Caco-2 (cell line): ENCODE measurements around the gene FXYD5. TPM values are rescaled to one million over a fixed set of nuclear protein-coding genes. Genes with fewer than 3 reads are reported as not detected.

ENCODE experiments used
- BruUV-seq: library from RNA; stranded (reverse); fragments of 400-500 nt; replicated peaks from 2 replicates; lab custom pipeline; 2021; lab: Mats Ljungman, UMichigan
- CTCF ChIA-PET: fragments of 300-600 bp; sonication (Branson Sonifier 250); formaldehyde crosslinking; loops from one replicate; lab custom pipeline; 2022; ENCODE audit warnings: antibody characterized with exemption; lab: Charles Lee
- POLR2A ChIA-PET: fragments of 300-600 bp; sonication (Branson Sonifier 250); formaldehyde crosslinking; loops from one replicate; lab custom pipeline; 2022; ENCODE audit warnings: antibody characterized with exemption; lab: Charles Lee
- DNase-seq, 2 experiments: peaks; one replicate each; pipeline versions ENCODE4 v3.0.0 to v3.0.0-alpha.2; 2020 to 2022
- H3K27me3 ChIP-seq: replicated peaks from 2 replicates; pipeline ENCODE4 v1.6.0; 2011; ENCODE audit warnings: low read length; ENCODE audit not compliant: control insufficient read depth, insufficient read depth
- H3K36me3 ChIP-seq: 2 replicates; pipeline ENCODE4 v1.5.1; 2011; ENCODE audit warnings: low read length; ENCODE audit not compliant: control insufficient read depth, insufficient read depth
- H3K4me1 ChIP-seq: fragments of 250-450 bp; sonication (Bioruptor Pico); 2 replicates; pipeline ENCODE4 v1.5.1; 2020; ENCODE audit warnings: mild to moderate bottlenecking
- H3K4me3 ChIP-seq: 2 replicates; pipeline ENCODE4 v1.5.1; 2011; ENCODE audit warnings: low read depth, mild to moderate bottlenecking, control low read depth, low read length
- H3K9me3 ChIP-seq: fragments of 250-450 bp; sonication (Bioruptor Pico); 2 replicates; pipeline ENCODE4 v1.5.1; 2020; ENCODE audit warnings: mild to moderate bottlenecking, moderate library complexity
- H3K27ac Mint-ChIP-seq: one replicate; pipeline ENCODE4 v1.8.0; 2022; ENCODE audit warnings: mixed read lengths; ENCODE audit not compliant: unreplicated experiment
- H3K27me3 Mint-ChIP-seq: one replicate; pipeline ENCODE4 v1.8.0; 2022; ENCODE audit warnings: mixed read lengths; ENCODE audit not compliant: insufficient read depth, unreplicated experiment
- H3K36me3 Mint-ChIP-seq: one replicate; pipeline ENCODE4 v1.8.0; 2022; ENCODE audit warnings: mild to moderate bottlenecking, mixed read lengths; ENCODE audit not compliant: insufficient read depth, unreplicated experiment
- H3K4me1 Mint-ChIP-seq: one replicate; pipeline ENCODE4 v1.8.0; 2022; ENCODE audit warnings: low read depth, mixed read lengths; ENCODE audit not compliant: unreplicated experiment
- H3K4me3 Mint-ChIP-seq: one replicate; pipeline ENCODE4 v1.8.0; 2022; ENCODE audit warnings: mild to moderate bottlenecking, moderate library complexity, mixed read lengths; ENCODE audit not compliant: unreplicated experiment
- H3K9me3 Mint-ChIP-seq: one replicate; pipeline ENCODE4 v1.8.0; 2022; ENCODE audit warnings: mixed read lengths; ENCODE audit not compliant: unreplicated experiment
- intact Hi-C: fragments of 100-400 bp; cut with micrococcal nuclease; formaldehyde crosslinking; loops from one replicate; pipeline ENCODE4 v1.10.0; 2022; ENCODE audit not compliant: unreplicated experiment
- total RNA-seq: library from RNA; stranded (reverse); gene quantifications from 2 replicates; pipeline ENCODE4 v1.2.3, GENCODE V29; 2022
- TF ChIP-seq, protein P1 (sequence below), 2 experiments: fragments of 200-600 bp in 1 of 2; IDR thresholded peaks; 1 replicate in 1 of 2; 2 replicates in 1 of 2; pipeline versions ENCODE4 v1.5.1 to v1.8.0; 2011 to 2022; ENCODE audit warnings: antibody characterized with exemption in 1 of 2, control low read depth in 1 of 2, inconsistent platforms in 1 of 2, low read depth in 1 of 2, low read length in 1 of 2, mild to moderate bottlenecking in 1 of 2, moderate library complexity in 1 of 2; ENCODE audit not compliant: insufficient read depth in 1 of 2, severe bottlenecking in 1 of 2, unreplicated experiment in 1 of 2

FXYD5 gene
- total RNA-seq, 1 experiment from 2014 or later, result 20.4 TPM

DNA sequence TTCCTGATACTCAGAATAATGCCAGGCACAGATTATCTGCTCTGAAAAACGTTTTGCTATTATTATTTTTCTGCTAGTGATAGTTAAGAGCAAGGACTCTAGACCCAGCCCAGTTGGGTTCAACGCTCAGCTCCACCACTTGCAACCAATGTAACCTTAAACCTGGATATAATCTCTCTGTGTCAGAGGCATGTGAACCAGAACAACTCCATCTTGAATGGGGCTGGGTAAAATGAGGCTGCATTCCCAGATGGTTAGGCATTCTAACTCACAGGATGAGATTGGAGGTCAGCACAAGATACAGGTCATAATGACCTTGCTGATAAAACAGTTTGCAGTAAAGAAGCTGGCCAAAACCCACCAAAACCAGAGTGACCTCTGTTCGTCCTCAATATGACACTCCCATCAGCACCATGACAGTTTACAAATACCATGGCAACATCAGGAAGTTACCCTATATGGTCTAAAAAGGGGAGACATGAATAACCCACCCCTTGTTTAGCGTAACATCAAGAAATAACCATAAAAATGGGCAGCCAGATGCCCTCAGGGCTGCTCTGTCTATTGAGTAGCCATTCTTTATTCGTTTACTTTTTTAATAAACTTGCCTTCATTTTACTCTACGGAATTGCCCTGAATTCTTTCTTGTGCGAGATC is 60.4 kb downstream of the FXYD5 start:
- BruUV-seq, result no TSS peak
- H3K9me3 ChIP-seq, result peaks cover 14% of the 10 kb centered on the region; the same call in 1 of the 2 replicates
- H3K4me3 ChIP-seq, result no peak overlapping the region
- intact Hi-C loops, result no loop called here
- Mint-ChIP-seq H3K4me1 (peaks cover 7% of the 10 kb centered on the region), H3K9me3 (peaks cover 19% of the 10 kb centered on the region), H3K27me3 (no peaks in the 10 kb centered on the region), H3K4me3 (no peak overlapping the region), H3K27ac (no peak overlapping the region), H3K36me3 (no peaks in the 10 kb centered on the region)
- POLR2A ChIA-PET, result no interaction called here
- TF ChIP-seq, protein P1, sequence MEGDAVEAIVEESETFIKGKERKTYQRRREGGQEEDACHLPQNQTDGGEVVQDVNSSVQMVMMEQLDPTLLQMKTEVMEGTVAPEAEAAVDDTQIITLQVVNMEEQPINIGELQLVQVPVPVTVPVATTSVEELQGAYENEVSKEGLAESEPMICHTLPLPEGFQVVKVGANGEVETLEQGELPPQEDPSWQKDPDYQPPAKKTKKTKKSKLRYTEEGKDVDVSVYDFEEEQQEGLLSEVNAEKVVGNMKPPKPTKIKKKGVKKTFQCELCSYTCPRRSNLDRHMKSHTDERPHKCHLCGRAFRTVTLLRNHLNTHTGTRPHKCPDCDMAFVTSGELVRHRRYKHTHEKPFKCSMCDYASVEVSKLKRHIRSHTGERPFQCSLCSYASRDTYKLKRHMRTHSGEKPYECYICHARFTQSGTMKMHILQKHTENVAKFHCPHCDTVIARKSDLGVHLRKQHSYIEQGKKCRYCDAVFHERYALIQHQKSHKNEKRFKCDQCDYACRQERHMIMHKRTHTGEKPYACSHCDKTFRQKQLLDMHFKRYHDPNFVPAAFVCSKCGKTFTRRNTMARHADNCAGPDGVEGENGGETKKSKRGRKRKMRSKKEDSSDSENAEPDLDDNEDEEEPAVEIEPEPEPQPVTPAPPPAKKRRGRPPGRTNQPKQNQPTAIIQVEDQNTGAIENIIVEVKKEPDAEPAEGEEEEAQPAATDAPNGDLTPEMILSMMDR (IDR thresholded peaks at IDR 0.05; ENCODE audit: insufficient read depth in 1 of 2, low read depth in 1 of 2, low read length in 1 of 2, severe bottlenecking in 1 of 2, unreplicated experiment in 1 of 2), result no peak
- no peak for DNase-seq
- CTCF ChIA-PET, result no interaction called here
- H3K36me3 ChIP-seq, result no peaks in the 10 kb centered on the region
- no peaks in the 10 kb centered on the region; the same call in 1 of the 2 replicates for H3K27me3 ChIP-seq
- H3K4me1 ChIP-seq, result peaks cover 2% of the 10 kb centered on the region

DNA sequence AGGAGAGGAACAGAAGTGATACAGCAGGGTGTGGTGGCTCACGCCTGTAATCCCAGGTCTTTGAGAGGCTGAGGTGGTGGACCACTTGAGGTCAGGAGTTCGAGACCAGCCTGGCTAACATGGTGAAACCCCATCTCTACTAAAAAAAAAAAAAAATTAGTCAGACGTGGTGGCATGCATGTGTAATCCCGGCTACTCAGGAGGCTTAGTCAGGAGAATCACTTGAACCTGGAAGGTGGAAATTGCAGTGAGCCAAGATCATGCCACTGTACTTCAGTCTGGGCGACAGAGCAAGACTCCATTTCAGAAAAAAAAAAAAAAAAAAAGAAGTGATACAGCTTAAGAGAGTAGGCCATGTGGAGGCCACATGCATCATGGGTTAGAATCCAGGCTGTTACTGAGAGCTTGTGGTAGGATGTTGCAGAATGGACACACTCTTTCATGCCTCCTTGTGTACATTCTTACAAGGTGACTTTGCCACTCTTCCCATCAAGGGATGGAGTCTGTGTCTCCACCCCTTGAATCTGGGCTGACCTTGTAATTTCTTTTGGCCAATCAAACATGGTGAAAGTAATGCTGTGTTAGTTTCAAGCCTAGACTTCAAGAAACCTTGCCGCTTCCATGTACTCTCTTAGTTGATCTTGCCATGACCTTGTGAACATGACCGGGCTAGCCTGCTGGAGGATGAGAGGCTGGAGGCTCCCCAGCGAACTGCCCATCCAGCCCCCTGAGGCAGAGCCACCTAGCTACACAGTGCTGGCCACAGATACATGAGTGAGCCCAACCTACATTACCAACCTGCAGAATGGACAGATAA is 61.7 kb downstream of the FXYD5 start:
- H3K27ac Mint-ChIP-seq, result no peak overlapping the region
- no peak overlapping the region for H3K4me3 ChIP-seq
- TF ChIP-seq, protein P1 (IDR thresholded peaks at IDR 0.05; ENCODE audit: insufficient read depth in 1 of 2, low read depth in 1 of 2, low read length in 1 of 2, severe bottlenecking in 1 of 2, unreplicated experiment in 1 of 2), result no peak
- H3K36me3 Mint-ChIP-seq, result no peaks in the 10 kb centered on the region
- no peak for DNase-seq
- intact Hi-C loops, result no loop called here
- peaks cover 20% of the 10 kb centered on the region for H3K9me3 Mint-ChIP-seq
- no peaks in the 10 kb centered on the region for H3K36me3 ChIP-seq
- H3K27me3 ChIP-seq, result no peaks in the 10 kb centered on the region; the same call in 1 of the 2 replicates
- peaks cover 16% of the 10 kb centered on the region for H3K4me1 Mint-ChIP-seq
- no peaks in the 10 kb centered on the region for H3K27me3 Mint-ChIP-seq
- no peak overlapping the region for H3K4me3 Mint-ChIP-seq
- ChIA-PET CTCF (no interaction called here), POLR2A (no interaction called here)
- peaks cover 16% of the 10 kb centered on the region; the same call in 1 of the 2 replicates for H3K9me3 ChIP-seq
- H3K4me1 ChIP-seq, result peaks cover 15% of the 10 kb centered on the region
- BruUV-seq, result no TSS peak

DNA sequence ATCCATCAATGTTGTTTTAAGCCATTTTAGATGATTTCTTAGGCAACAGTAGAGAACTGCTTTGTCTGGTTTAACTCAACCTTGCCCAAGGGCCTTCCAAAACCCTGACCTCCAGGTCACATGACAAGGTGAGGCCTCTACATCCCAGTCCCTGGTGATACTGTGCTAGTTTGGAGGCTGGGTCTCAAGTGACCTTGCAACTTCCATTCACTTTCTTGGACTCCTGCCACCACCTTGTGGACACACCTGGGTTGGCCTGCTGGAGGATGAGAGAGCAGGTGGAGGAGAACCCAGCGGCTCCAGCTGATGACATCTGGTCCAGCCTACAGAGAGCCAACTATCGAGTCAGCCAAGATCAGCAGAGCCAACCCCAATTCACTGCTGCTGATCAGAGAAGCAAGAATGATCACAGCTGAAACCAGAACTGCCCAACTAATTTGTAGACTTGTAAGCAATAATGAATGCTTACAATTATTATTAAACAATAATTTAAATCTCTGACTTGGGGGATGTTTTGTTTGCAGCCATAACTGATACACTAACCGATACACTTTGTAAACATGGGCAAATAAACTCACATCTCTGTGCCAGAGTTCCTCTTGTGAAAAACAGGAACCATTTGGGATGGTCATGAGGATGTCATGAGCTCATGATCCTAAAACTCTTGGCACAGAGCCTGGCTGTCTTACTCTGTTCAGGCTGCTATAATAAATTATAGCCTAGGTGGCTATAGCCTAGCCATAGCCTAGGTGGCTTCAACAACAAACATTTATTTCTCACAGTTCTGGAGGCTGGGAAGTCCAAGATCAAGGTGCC is 62.5 kb downstream of the FXYD5 start:
- TF ChIP-seq, protein P1 (IDR thresholded peaks at IDR 0.05; ENCODE audit: insufficient read depth in 1 of 2, low read depth in 1 of 2, low read length in 1 of 2, severe bottlenecking in 1 of 2, unreplicated experiment in 1 of 2), result peak in 1 of 2 experiments; percentile 47
- no TSS peak for BruUV-seq
- H3K36me3 ChIP-seq, result no peaks in the 10 kb centered on the region
- no peak overlapping the region for H3K4me3 ChIP-seq
- Mint-ChIP-seq H3K27ac (no peak overlapping the region), H3K27me3 (no peaks in the 10 kb centered on the region), H3K9me3 (peaks cover 20% of the 10 kb centered on the region), H3K36me3 (no peaks in the 10 kb centered on the region), H3K4me3 (no peak overlapping the region), H3K4me1 (peaks cover 16% of the 10 kb centered on the region)
- peak; percentile 47 to 62 for DNase-seq
- CTCF ChIA-PET, result interaction anchor here (0.6 to 1.3 kb wide), 3 partner anchors 76 to 150 kb away, joined by 3 to 7 read pairs (median 3); no protein-coding TSS in a partner anchor
- peaks cover 16% of the 10 kb centered on the region; the same call in 1 of the 2 replicates for H3K9me3 ChIP-seq
- peaks cover 15% of the 10 kb centered on the region for H3K4me1 ChIP-seq
- POLR2A ChIA-PET, result no interaction called here
- intact Hi-C loops, result no loop called here
- H3K27me3 ChIP-seq, result no peaks in the 10 kb centered on the region; the same call in 1 of the 2 replicates
